SK-N-SH (cell line): ENCODE results near the gene CBX7. TPM values are rescaled to one million over a fixed set of nuclear protein-coding genes. Genes with fewer than 3 reads are reported as not detected.

Source experiments
- CTCF ChIA-PET: fragments of 300-600, 350-600 bp; formaldehyde crosslinking; extraction: SDS; loops from one replicate; lab custom pipeline; 2021; lab: Yijun Ruan, JAX
- POLR2A ChIA-PET: fragments of 350-600 bp; sonication (Branson Sonifier 250); formaldehyde crosslinking; extraction: SDS; loops from one replicate; lab custom pipeline; 2020; ENCODE audit warnings: antibody characterized with exemption, inconsistent platforms; lab: Yijun Ruan, JAX
- DNase-seq: peaks from one replicate; pipeline ENCODE4 v3.0.0; 2012
- H2AFZ ChIP-seq: fragments of 200-600 bp; sonication (generic); 2 replicates; pipeline ENCODE4 v1.8.1; 2016; ENCODE audit warnings: antibody characterized with exemption, mild to moderate bottlenecking, low read depth
- H3F3A ChIP-seq: fragments of 200-600 bp; sonication (generic); replicated peaks from 2 replicates; pipeline ENCODE3; 2016; ENCODE audit warnings: antibody characterized with exemption, mild to moderate bottlenecking; ENCODE audit not compliant: insufficient read depth
- H3K27ac ChIP-seq, 2 experiments: fragments of 200-500 bp in 1 of 2; fragments of 200-600 bp in 1 of 2; sonication (Bioruptor generic) in 1 of 2; sonication (generic), shearing (Covaris generic) in 1 of 2; 2 replicates each; pipeline versions ENCODE4 v1.5.1 to v1.6.1; 2014 to 2016; ENCODE audit warnings: low read depth in 2 of 2, inconsistent platforms in 1 of 2, low read length in 1 of 2, mild to moderate bottlenecking in 1 of 2, mixed read lengths in 1 of 2
- H3K27me3 ChIP-seq: fragments of 200-600 bp; sonication (generic), shearing (Covaris generic); 2 replicates; pipeline ENCODE4 v1.6.1; 2016; ENCODE audit warnings: mixed run types; ENCODE audit not compliant: insufficient read depth
- H3K36me3 ChIP-seq, 2 experiments: fragments of 200-500 bp in 1 of 2; fragments of 200-600 bp in 1 of 2; sonication (Bioruptor generic) in 1 of 2; sonication (generic) in 1 of 2; replicated peaks in 1 of 2; 2 replicates each; pipeline versions ENCODE3 to v1.5.1; 2014 to 2016; ENCODE audit warnings: low read length in 1 of 2, mild to moderate bottlenecking in 1 of 2; ENCODE audit not compliant: insufficient read depth in 2 of 2, control insufficient read depth in 1 of 2
- H3K4me1 ChIP-seq, 2 experiments: fragments of 200-500 bp in 1 of 2; fragments of 200-600 bp in 1 of 2; sonication (Bioruptor generic) in 1 of 2; sonication (generic), shearing (Covaris generic) in 1 of 2; 2 replicates each; pipeline versions ENCODE4 v1.5.1 to v1.6.1; 2014 to 2016; ENCODE audit warnings: low read depth in 1 of 2, low read length in 1 of 2, mixed run types in 1 of 2; ENCODE audit not compliant: insufficient read depth in 2 of 2, control insufficient read depth in 1 of 2
- H3K4me2 ChIP-seq: fragments of 200-600 bp; sonication (generic), shearing (Covaris generic); 2 replicates; pipeline ENCODE4 v1.6.1; 2017; ENCODE audit warnings: mixed run types
- H3K4me3 ChIP-seq, 2 experiments: fragments of 200-500 bp in 1 of 2; fragments of 200-600 bp in 1 of 2; sonication (Bioruptor generic) in 1 of 2; sonication (generic), shearing (Covaris generic) in 1 of 2; 2 replicates each; pipeline versions ENCODE4 v1.5.1 to v1.8.1; 2014 to 2016; ENCODE audit warnings: low read depth in 2 of 2, inconsistent platforms in 1 of 2, low read length in 1 of 2, mild to moderate bottlenecking in 1 of 2, mixed read lengths in 1 of 2, moderate library complexity in 1 of 2
- H3K79me2 ChIP-seq: fragments of 200-600 bp; sonication (generic); 2 replicates; pipeline ENCODE4 v1.8.1; 2017; ENCODE audit warnings: mild to moderate bottlenecking; ENCODE audit not compliant: insufficient read depth
- H3K9ac ChIP-seq: fragments of 200-600 bp; sonication (generic); 2 replicates; pipeline ENCODE4 v1.6.1; 2017; ENCODE audit warnings: mixed run types
- H3K9me2 ChIP-seq: fragments of 200-600 bp; sonication (generic); 2 replicates; pipeline ENCODE4 v1.6.1; 2017; ENCODE audit warnings: mixed run types
- H3K9me3 ChIP-seq: fragments of 200-600 bp; sonication (generic); 2 replicates; pipeline ENCODE4 v1.6.1; 2017; ENCODE audit warnings: mixed run types, mild to moderate bottlenecking, moderate library complexity
- H4K20me1 ChIP-seq: fragments of 200-600 bp; sonication (generic); 2 replicates; pipeline ENCODE4 v1.6.1; 2017; ENCODE audit warnings: mild to moderate bottlenecking, mixed run types; ENCODE audit not compliant: insufficient read depth
- ELF1 ChIP-seq: IDR thresholded peaks from 2 replicates; pipeline ENCODE4 v1.4.0; 2012
- GABPA ChIP-seq: IDR thresholded peaks from 2 replicates; pipeline ENCODE4 v1.4.0; 2012; ENCODE audit warnings: low read depth, mild to moderate bottlenecking
- JUND ChIP-seq: IDR thresholded peaks from 2 replicates; pipeline ENCODE4 v1.4.0; 2012
- MEF2A ChIP-seq: IDR thresholded peaks from 2 replicates; pipeline ENCODE4 v1.4.0; 2012; ENCODE audit warnings: low read depth, borderline replicate concordance
- MXI1 ChIP-seq: IDR thresholded peaks from 2 replicates; pipeline ENCODE4 v1.6.1; 2012; ENCODE audit warnings: mild to moderate bottlenecking, low read depth, low read length, improper control_type of control experiment
- NFIC ChIP-seq: IDR thresholded peaks from 2 replicates; pipeline ENCODE4 v1.4.0; 2012; ENCODE audit warnings: borderline replicate concordance
- NRF1 ChIP-seq: IDR thresholded peaks from 2 replicates; pipeline ENCODE4 v1.6.1; 2012; ENCODE audit warnings: low read depth, mild to moderate bottlenecking, low read length
- PBX3 ChIP-seq: IDR thresholded peaks from 2 replicates; pipeline ENCODE4; 2012
- RAD21 ChIP-seq: IDR thresholded peaks from 2 replicates; pipeline ENCODE4 v1.6.1; 2012; ENCODE audit warnings: mild to moderate bottlenecking, low read length
- SMC3 ChIP-seq: IDR thresholded peaks from 2 replicates; pipeline ENCODE4 v1.6.1; 2012; ENCODE audit warnings: low read depth, low read length, improper control_type of control experiment
- USF1 ChIP-seq: IDR thresholded peaks from 2 replicates; pipeline ENCODE4 v1.4.0; 2012; ENCODE audit warnings: low read depth, borderline replicate concordance
- WGBS: methylation state at CpG from one replicate; pipeline ENCODE4 v1.1.6; 2017; ENCODE audit warnings: low lambda C conversion rate; 5-methylcytosine and 5-hydroxymethylcytosine counted together
- polyA plus RNA-seq, 3 experiments: library from polyadenylated mRNA; depleted of rRNA; stranded (reverse); fragments of >200 nt; gene quantifications; 2 replicates each; pipeline ENCODE4 v1.2.3, GENCODE V29; 2012
- TF ChIP-seq, protein P1 (sequence below): IDR thresholded peaks from 2 replicates; pipeline ENCODE4 v1.4.0; 2012; ENCODE audit warnings: low read depth, borderline replicate concordance
- TF ChIP-seq, protein P2 (sequence below): fragments of 150-350 bp; IDR thresholded peaks from 2 replicates; pipeline ENCODE4 v1.6.1; 2017; ENCODE audit warnings: antibody characterized with exemption, low read length, low read depth, borderline replicate concordance
- TF ChIP-seq, protein P3 (sequence below): IDR thresholded peaks from 2 replicates; pipeline ENCODE4 v1.4.0; 2012; ENCODE audit warnings: low read depth

CBX7 gene
- polyA plus RNA-seq, 1 of the 3 experiments (the other 2 are of a cell fraction) = 2.3 TPM

DNA sequence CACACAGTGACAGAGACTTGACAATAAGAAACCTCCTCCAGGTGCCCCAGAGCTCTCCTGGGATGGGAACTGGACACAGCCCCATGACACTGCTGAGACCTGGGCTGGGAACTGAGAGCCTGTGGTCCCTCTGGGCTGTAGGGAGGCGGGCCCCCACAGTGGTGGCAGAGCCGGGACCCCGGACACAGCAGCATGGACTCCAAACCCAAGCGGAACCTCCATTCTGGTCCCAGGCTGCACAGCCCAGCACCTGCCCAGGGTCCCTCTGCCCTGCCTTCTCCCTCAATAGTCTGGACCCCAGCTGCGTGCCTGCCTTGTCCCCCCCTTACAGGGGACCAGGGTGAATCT, 63.8 kb downstream of the CBX7 start:
- no peak overlapping the region for H3K9ac ChIP-seq
- no peak overlapping the region for H3K27ac ChIP-seq
- H4K20me1 ChIP-seq = no peaks in the 10 kb centered on the region
- H3K4me1 ChIP-seq = peaks cover 0 to 6% of the 10 kb centered on the region in 2 experiments; a peak in 1 of 4 replicates
- no peak for DNase-seq
- WGBS = 50% methylated on average over 1 of the region's 5 CpGs
- H3K36me3 ChIP-seq = no peaks in the 10 kb centered on the region
- H3F3A ChIP-seq = no peaks in the 10 kb centered on the region
- H3K9me3 ChIP-seq = no peaks in the 10 kb centered on the region
- ChIA-PET POLR2A (no interaction called here), CTCF (interaction anchor here (0.8 kb wide), 1 partner anchor 33 kb away, joined by 3 read pairs; no protein-coding TSS in a partner anchor)
- no peaks in the 10 kb centered on the region for H3K79me2 ChIP-seq
- H3K27me3 ChIP-seq = no peaks in the 10 kb centered on the region
- no peak overlapping the region for H3K4me3 ChIP-seq
- no peak overlapping the region for H3K4me2 ChIP-seq
- TF ChIP-seq JUND (no peak), MXI1 (no peak), ELF1 (no peak), USF1 (no peak), NFIC (no peak)
- H3K9me2 ChIP-seq = no peaks in the 10 kb centered on the region
- no peak overlapping the region for H2AFZ ChIP-seq

DNA sequence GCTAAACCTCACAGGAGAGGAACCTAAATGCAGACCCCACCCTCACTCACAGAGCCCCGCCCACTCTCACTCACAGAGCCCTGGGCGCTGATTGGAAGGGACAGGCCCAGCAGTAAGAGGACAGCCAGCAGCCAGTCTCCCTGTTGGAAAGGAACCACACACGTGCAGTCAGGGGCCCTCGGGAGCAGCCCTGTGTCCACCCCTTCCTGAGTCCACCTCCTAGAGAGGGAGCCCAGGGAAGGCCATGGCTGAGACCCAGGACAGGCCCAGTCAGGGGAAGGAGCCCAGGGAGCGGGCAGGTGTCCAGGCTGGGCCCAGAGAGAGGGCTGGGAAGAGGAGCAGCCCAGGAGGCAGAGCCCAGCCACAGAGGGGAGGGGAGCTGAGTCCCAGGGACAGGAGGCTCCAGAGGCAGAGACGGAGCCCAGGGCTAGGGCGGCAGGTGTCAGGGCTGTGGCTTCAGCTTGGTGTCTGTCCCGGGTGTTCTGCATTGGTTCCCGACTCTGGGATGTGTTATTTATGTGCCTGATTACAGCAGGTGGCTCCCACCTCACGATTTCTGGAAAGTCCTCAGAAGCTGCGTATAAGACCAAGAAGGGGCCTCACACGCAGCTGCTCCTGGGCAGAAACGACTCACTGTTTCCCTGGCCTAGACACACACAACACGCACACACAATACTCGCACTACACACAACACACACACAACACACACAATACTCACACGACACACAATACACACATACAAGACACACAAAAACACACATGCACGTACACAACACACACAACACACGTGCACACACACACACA, 64.4 kb downstream of the CBX7 start:
- POLR2A ChIA-PET = no interaction called here

More for the DNA sequence above, 64.4 kb downstream of the CBX7 start:
- no peaks in the 10 kb centered on the region for H3K79me2 ChIP-seq
- no peak for TF ChIP-seq ELF1
- no peak for TF ChIP-seq PBX3
- TF ChIP-seq, protein P1, sequence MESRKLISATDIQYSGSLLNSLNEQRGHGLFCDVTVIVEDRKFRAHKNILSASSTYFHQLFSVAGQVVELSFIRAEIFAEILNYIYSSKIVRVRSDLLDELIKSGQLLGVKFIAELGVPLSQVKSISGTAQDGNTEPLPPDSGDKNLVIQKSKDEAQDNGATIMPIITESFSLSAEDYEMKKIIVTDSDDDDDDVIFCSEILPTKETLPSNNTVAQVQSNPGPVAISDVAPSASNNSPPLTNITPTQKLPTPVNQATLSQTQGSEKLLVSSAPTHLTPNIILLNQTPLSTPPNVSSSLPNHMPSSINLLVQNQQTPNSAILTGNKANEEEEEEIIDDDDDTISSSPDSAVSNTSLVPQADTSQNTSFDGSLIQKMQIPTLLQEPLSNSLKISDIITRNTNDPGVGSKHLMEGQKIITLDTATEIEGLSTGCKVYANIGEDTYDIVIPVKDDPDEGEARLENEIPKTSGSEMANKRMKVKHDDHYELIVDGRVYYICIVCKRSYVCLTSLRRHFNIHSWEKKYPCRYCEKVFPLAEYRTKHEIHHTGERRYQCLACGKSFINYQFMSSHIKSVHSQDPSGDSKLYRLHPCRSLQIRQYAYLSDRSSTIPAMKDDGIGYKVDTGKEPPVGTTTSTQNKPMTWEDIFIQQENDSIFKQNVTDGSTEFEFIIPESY = no peak
- TF ChIP-seq MEF2A = no peak
- TF ChIP-seq NRF1 = no peak
- no peak for TF ChIP-seq GABPA
- TF ChIP-seq, protein P2, sequence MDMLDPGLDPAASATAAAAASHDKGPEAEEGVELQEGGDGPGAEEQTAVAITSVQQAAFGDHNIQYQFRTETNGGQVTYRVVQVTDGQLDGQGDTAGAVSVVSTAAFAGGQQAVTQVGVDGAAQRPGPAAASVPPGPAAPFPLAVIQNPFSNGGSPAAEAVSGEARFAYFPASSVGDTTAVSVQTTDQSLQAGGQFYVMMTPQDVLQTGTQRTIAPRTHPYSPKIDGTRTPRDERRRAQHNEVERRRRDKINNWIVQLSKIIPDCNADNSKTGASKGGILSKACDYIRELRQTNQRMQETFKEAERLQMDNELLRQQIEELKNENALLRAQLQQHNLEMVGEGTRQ = no peak
- no peak for TF ChIP-seq SMC3
- TF ChIP-seq RAD21 = no peak
- TF ChIP-seq, protein P3, sequence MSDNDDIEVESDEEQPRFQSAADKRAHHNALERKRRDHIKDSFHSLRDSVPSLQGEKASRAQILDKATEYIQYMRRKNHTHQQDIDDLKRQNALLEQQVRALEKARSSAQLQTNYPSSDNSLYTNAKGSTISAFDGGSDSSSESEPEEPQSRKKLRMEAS = no peak
- no peak for TF ChIP-seq USF1
- TF ChIP-seq, all 33 proteins: peak for 0
- Histone ChIP-seq H3K9me3 (no peaks in the 10 kb centered on the region), H3K9ac (no peak overlapping the region), H3K9me2 (no peaks in the 10 kb centered on the region), H3K27me3 (no peaks in the 10 kb centered on the region), H3K4me2 (no peak overlapping the region), H2AFZ (no peak overlapping the region), H4K20me1 (no peaks in the 10 kb centered on the region), H3K27ac (no peak overlapping the region; a peak in 1 of 4 replicates), H3K36me3 (no peaks in the 10 kb centered on the region), H3F3A (no peaks in the 10 kb centered on the region), H3K4me3 (no peak overlapping the region), H3K4me1 (peaks cover 0 to 6% of the 10 kb centered on the region in 2 experiments; a peak in 1 of 4 replicates)
- 61% methylated on average over 5 of the region's 18 CpGs for WGBS
- CTCF ChIA-PET = interaction anchor here (0.8 kb wide), 1 partner anchor 34 kb away, joined by 3 read pairs; no protein-coding TSS in a partner anchor
- DNase-seq = no peak
